Suprapubic skin (tissue), 4 donors: ENCODE results near the gene NDUFAF2. TPM values are rescaled to one million over a fixed set of nuclear protein-coding genes. Genes with fewer than 3 reads are reported as not detected.

Experiments
- DNase-seq, 2 donors: peaks; one replicate each; pipeline ENCODE4 v3.0.0-alpha.2; 2019; ENCODE audit warnings: low spot score in 2 of 2
- H3K27ac ChIP-seq: fragments of 200-600 bp; sonication (generic); one replicate; pipeline ENCODE4 v1.5.1; 2019
- H3K27me3 ChIP-seq: fragments of 200-600 bp; sonication (generic); one replicate; pipeline ENCODE4 v1.5.1; 2019
- H3K36me3 ChIP-seq: fragments of 200-600 bp; sonication (generic); one replicate; pipeline ENCODE4 v1.5.1; 2019
- H3K4me1 ChIP-seq: fragments of 200-600 bp; sonication (generic); one replicate; pipeline ENCODE4 v1.5.1; 2019
- H3K4me3 ChIP-seq: fragments of 200-600 bp; sonication (generic); one replicate; pipeline ENCODE4 v1.5.1; 2019; ENCODE audit warnings: mild to moderate bottlenecking
- H3K9me3 ChIP-seq: fragments of 200-600 bp; sonication (generic); one replicate; pipeline ENCODE4 v1.5.1; 2019
- CTCF ChIP-seq, 2 donors: fragments of 200-600 bp in 1 of 2; fragments of 450-650 bp in 1 of 2; sonication (generic) in 1 of 2; IDR thresholded peaks; one replicate each; pipeline ENCODE4 v1.5.1; 2016 to 2019; ENCODE audit warnings: antibody characterized with exemption in 2 of 2, mild to moderate bottlenecking in 1 of 2, moderate library complexity in 1 of 2
- EP300 ChIP-seq: sonication (generic); formaldehyde crosslinking; IDR thresholded peaks from one replicate; pipeline ENCODE4 v1.6.1; 2017; ENCODE audit warnings: antibody characterized with exemption
- POLR2A ChIP-seq, 2 donors: fragments of 450-650 bp; IDR thresholded peaks; one replicate each; pipeline ENCODE4 v1.6.1; 2017; ENCODE audit warnings: antibody characterized with exemption in 2 of 2, mild to moderate bottlenecking in 2 of 2, moderate library complexity in 2 of 2
- POLR2AphosphoS5 ChIP-seq, 3 donors: sonication (generic); formaldehyde crosslinking; IDR thresholded peaks; one replicate each; pipeline ENCODE4 v1.6.1; 2017; ENCODE audit warnings: antibody characterized with exemption in 3 of 3
- WGBS: methylation state at CpG from one replicate; pipeline ENCODE4 v1.1.5; 2018; 5-methylcytosine and 5-hydroxymethylcytosine counted together
- total RNA-seq, 4 donors: library from RNA; depleted of rRNA; stranded (reverse); fragments of >200 nt; gene quantifications; one replicate each; pipeline ENCODE4 v1.1.0, GENCODE V29; 2016

The NDUFAF2 gene
- total RNA-seq, 4 donors from 2014 or later: 15.6 to 20.4 (median 17.5) TPM

- Histone ChIP-seq H3K27me3 (no peaks in the 10 kb centered on the region), H3K4me1 (peaks cover 30% of the 10 kb centered on the region)
Measured at GRCh38 chr5:61159070-61159469, 214.1 kb downstream of the NDUFAF2 start.

GRCh38 chr5:61159836-61160235 is 214.8 kb downstream of the NDUFAF2 start:
- Histone ChIP-seq H3K4me1 (peaks cover 30% of the 10 kb centered on the region), H3K9me3 (no peaks in the 10 kb centered on the region), H3K27me3 (no peaks in the 10 kb centered on the region), H3K36me3 (peaks cover 23% of the 10 kb centered on the region), H3K27ac (no peak overlapping the region), H3K4me3 (no peak overlapping the region)
- no peak for DNase-seq
- 73% methylated on average over 4 of the region's 4 CpGs for WGBS
- no peak for TF ChIP-seq CTCF (IDR thresholded peaks at IDR 0.05)
- no peak for TF ChIP-seq POLR2A (IDR thresholded peaks at IDR 0.05)
- no peak for TF ChIP-seq POLR2AphosphoS5 (IDR thresholded peaks at IDR 0.05)
- no peak for TF ChIP-seq EP300

More at GRCh38 chr5:61159070-61159469, 214.1 kb downstream of the NDUFAF2 start:
- Histone ChIP-seq H3K4me3 (no peak overlapping the region), H3K36me3 (peaks cover 23% of the 10 kb centered on the region), H3K9me3 (no peaks in the 10 kb centered on the region), H3K27ac (no peak overlapping the region)
- 88% methylated on average over 3 of the region's 3 CpGs for WGBS
- DNase-seq: no peak
- TF ChIP-seq POLR2A (IDR thresholded peaks at IDR 0.05) (no peak), POLR2AphosphoS5 (IDR thresholded peaks at IDR 0.05) (no peak), EP300 (no peak)

GRCh38 chr5:61160497-61160896 is 215.5 kb downstream of the NDUFAF2 start:
- H3K4me3 ChIP-seq: no peak overlapping the region
- H3K9me3 ChIP-seq: no peaks in the 10 kb centered on the region
- H3K4me1 ChIP-seq: peaks cover 30% of the 10 kb centered on the region
- H3K27ac ChIP-seq: no peak overlapping the region
- peaks cover 23% of the 10 kb centered on the region for H3K36me3 ChIP-seq
- no peak for DNase-seq
- no peak for TF ChIP-seq CTCF (IDR thresholded peaks at IDR 0.05)
- no peak for TF ChIP-seq POLR2AphosphoS5 (IDR thresholded peaks at IDR 0.05)
- TF ChIP-seq EP300: no peak
- no peak for TF ChIP-seq POLR2A (IDR thresholded peaks at IDR 0.05)
- WGBS: 91% methylated on average over 3 of the region's 3 CpGs
- H3K27me3 ChIP-seq: no peaks in the 10 kb centered on the region

- no peaks in the 10 kb centered on the region for H3K27me3 ChIP-seq
- peak within 1 kb of the TSS; percentile 84 for H3K27ac ChIP-seq
- peaks cover 33% of the 10 kb centered on the region for H3K4me1 ChIP-seq
- under 1% methylated on average over 30 of the region's 73 CpGs for WGBS
- H3K9me3 ChIP-seq: no peaks in the 10 kb centered on the region
- DNase-seq: peak; percentile 92
- H3K4me3 ChIP-seq: peak within 1 kb of the TSS; percentile 82
- peak in 1 of 2 donors; percentile 63 for TF ChIP-seq POLR2A (IDR thresholded peaks at IDR 0.05)
- no peak for TF ChIP-seq CTCF (IDR thresholded peaks at IDR 0.05)
- TF ChIP-seq POLR2AphosphoS5 (IDR thresholded peaks at IDR 0.05): peak in 2 of 3 donors; percentile 2 to 62
- peaks cover 22% of the 10 kb centered on the region for H3K36me3 ChIP-seq
Measured at GRCh38 chr5:61162010-61162831, 217.2 kb downstream of the NDUFAF2 start, which contains the start of gene SMIM15. TSS of gene SMIM15 (minus strand) at chr5:61162468. CDS start at chr5:61160171, 2,297 bp downstream.

- 39% methylated on average over 10 of the region's 14 CpGs for WGBS
Measured at GRCh38 chr5:61162832-61163567, 218.0 kb downstream of the NDUFAF2 start.

More at GRCh38 chr5:61162832-61163567, 218.0 kb downstream of the NDUFAF2 start:
- H3K36me3 ChIP-seq: peaks cover 17% of the 10 kb centered on the region
- TF ChIP-seq POLR2AphosphoS5 (IDR thresholded peaks at IDR 0.05) (no peak), CTCF (IDR thresholded peaks at IDR 0.05) (no peak), EP300 (no peak), POLR2A (IDR thresholded peaks at IDR 0.05) (no peak)
- H3K9me3 ChIP-seq: no peaks in the 10 kb centered on the region
- no peak for DNase-seq
- H3K4me1 ChIP-seq: peaks cover 33% of the 10 kb centered on the region
- H3K4me3 ChIP-seq: peak overlapping the region; percentile 82
- H3K27ac ChIP-seq: peak overlapping the region; percentile 84
- no peaks in the 10 kb centered on the region for H3K27me3 ChIP-seq
